RWPE1 (cell line): ENCODE results near the gene EIF2AK2.
"Not testable (repeated sequence)": the region's sequence is repeated elsewhere in the genome, so short reads cannot be mapped to it uniquely, and the experiment has no call there.

Experiments
- CTCF ChIA-PET: fragments of 350-600 bp; sonication (Branson Sonifier 250); formaldehyde crosslinking; extraction: SDS; loops from one replicate; lab custom pipeline; 2021; lab: Yijun Ruan, JAX
- POLR2A ChIA-PET: fragments of 400-600 bp; formaldehyde crosslinking; extraction: SDS; loops from one replicate; lab custom pipeline; 2020; ENCODE audit warnings: antibody characterized with exemption; ENCODE audit not compliant: low non-redundant PET; lab: Yijun Ruan, JAX
- DNase-seq: peaks from one replicate; pipeline ENCODE4 v3.0.0; 2012; ENCODE audit warnings: low spot score
- H3K27ac ChIP-seq: fragments of 450-650 bp; 2 replicates; pipeline ENCODE4 v1.5.1; 2017
- CTCF ChIP-seq: fragments of 450-650 bp; conservative IDR thresholded peaks from 2 replicates; pipeline ENCODE4 v1.5.1; 2017; ENCODE audit warnings: low read depth, mild to moderate bottlenecking

Gene EIF2AK2

GRCh38 chr2:37198681-37199065, 41.9 kb upstream of the EIF2AK2 start:
- no peak overlapping the region for H3K27ac ChIP-seq
- ChIA-PET CTCF (no interaction called here), POLR2A (no interaction called here)
- no peak for TF ChIP-seq CTCF
- no peak for DNase-seq

- POLR2A ChIA-PET: no interaction called here
- CTCF ChIA-PET: interaction anchor here (0.7 kb wide), 1 partner anchor 27 kb away, joined by 3 read pairs; no protein-coding TSS in a partner anchor
- no peak for TF ChIP-seq CTCF
- peak within 1 kb of the TSS; percentile 87 for H3K27ac ChIP-seq
- peak; percentile 95 for DNase-seq
Observed at GRCh38 chr2:37196320-37197195, 39.8 kb upstream of the EIF2AK2 start, which contains the start of gene CEBPZOS. CEBPZOS (plus strand) TSS chr2:37196496; CDS start chr2:37199705, 3,209 bp downstream.

GRCh38 chr2:37195862-37196319, 39.1 kb upstream of the EIF2AK2 start:
- H3K27ac ChIP-seq: peak overlapping the region; percentile 87
- CTCF ChIA-PET: not testable (repeated sequence)

GRCh38 chr2:37192551-37192950, 35.8 kb upstream of the EIF2AK2 start:
- CTCF ChIA-PET: no interaction called here
- TF ChIP-seq CTCF: no peak
- POLR2A ChIA-PET: interaction anchor here (0.7 kb wide), 1 partner anchor 13 kb away, joined by 6 read pairs; no protein-coding TSS in a partner anchor
- DNase-seq: no peak
- no peak overlapping the region for H3K27ac ChIP-seq

More at GRCh38 chr2:37195862-37196319, 39.1 kb upstream of the EIF2AK2 start:
- POLR2A ChIA-PET, DNase-seq: not testable (repeated sequence)

- TF ChIP-seq CTCF: no peak
- POLR2A ChIA-PET: no interaction called here
- no peak overlapping the region for H3K27ac ChIP-seq
- CTCF ChIA-PET: no interaction called here
- DNase-seq: no peak
Observed at GRCh38 chr2:37191747-37192146, 35.0 kb upstream of the EIF2AK2 start.

- H3K27ac ChIP-seq: no peak overlapping the region
- CTCF ChIA-PET: no interaction called here
- DNase-seq: no peak
- POLR2A ChIA-PET: no interaction called here
- TF ChIP-seq CTCF: no peak
Observed at GRCh38 chr2:37191253-37191652, 34.5 kb upstream of the EIF2AK2 start.

GRCh38 chr2:37190290-37190689, 33.5 kb upstream of the EIF2AK2 start:
- POLR2A ChIA-PET: no interaction called here
- DNase-seq: no peak
- CTCF ChIA-PET: no interaction called here
- TF ChIP-seq CTCF: no peak
- H3K27ac ChIP-seq: no peak overlapping the region
